ENCODE measurements around the gene RGS7. TPM values are rescaled to one million over a fixed set of nuclear protein-coding genes. Genes with fewer than 3 reads are reported as not detected.

Gene RGS7
- total RNA-seq, 1 experiment from 2014 or later: 1.5 TPM

DNA sequence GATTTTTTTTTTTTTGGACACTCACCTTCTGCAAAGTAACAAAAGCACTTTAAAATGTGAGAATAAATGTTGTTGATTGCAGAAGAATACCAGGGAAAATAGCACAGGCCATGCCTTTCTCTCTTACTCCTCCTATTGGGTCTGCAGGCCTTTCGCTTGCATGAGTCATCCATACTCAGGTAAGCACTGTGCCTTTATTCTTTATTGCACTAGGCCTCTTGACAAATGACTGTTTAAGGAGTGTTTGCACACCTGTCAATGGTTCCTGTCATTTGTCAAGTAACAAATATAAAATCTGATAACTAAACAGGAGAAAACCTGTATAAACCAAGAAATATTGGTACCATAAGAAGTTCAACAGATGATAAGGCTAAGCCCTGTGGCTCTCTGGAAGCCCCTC is 106.5 kb downstream of the RGS7 start:
- H3K56ac ChIP-seq (ENCODE audit: insufficient read length, low read depth, low read length): no peak overlapping the region
- no peak overlapping the region for H3K23ac ChIP-seq (ENCODE audit: insufficient read length, low read depth, low read length)
- no peak overlapping the region for H4K8ac ChIP-seq (replicated peaks; ENCODE audit: insufficient read length, low read depth, low read length)
- H3T11ph ChIP-seq (ENCODE audit: low read length): no peak overlapping the region
- H4K20me1 ChIP-seq (ENCODE audit: control insufficient read depth, insufficient read depth, insufficient read length): no peaks in the 10 kb centered on the region
- H2BK20ac ChIP-seq (ENCODE audit: low read depth, low read length, poor library complexity, severe bottlenecking): no peak overlapping the region
- H3K79me1 ChIP-seq (ENCODE audit: insufficient read depth, low read depth, low read length, poor library complexity, severe bottlenecking): no peaks in the 10 kb centered on the region
- no peak overlapping the region for H3K18ac ChIP-seq (ENCODE audit: insufficient read length, low read depth, low read length)
- H3K14ac ChIP-seq (ENCODE audit: insufficient read depth, low read length): no peak overlapping the region
- no peak overlapping the region for H3K4me3 Mint-ChIP-seq
- no peak overlapping the region for H2BK5ac ChIP-seq (ENCODE audit: insufficient read length, low read length)
- WGBS (ENCODE audit: extremely low coverage, insufficient read length, low lambda C conversion rate): no CpG with 5 or more reads among the region's 1 CpG
- no peak overlapping the region for H2BK120ac ChIP-seq (ENCODE audit: low read depth, low read length, poor library complexity, severe bottlenecking)
- no peak for DNase-seq
- no peak overlapping the region for H2BK12ac ChIP-seq (ENCODE audit: insufficient read length, low read depth, low read length)
- no peaks in the 10 kb centered on the region; the same call in 1 of the 2 replicates for H3K27me3 Mint-ChIP-seq (ENCODE audit: low read depth)
- no peaks in the 10 kb centered on the region for H3K23me2 ChIP-seq (ENCODE audit: insufficient read length, low read depth, low read length, poor library complexity, severe bottlenecking)
- no peak overlapping the region for H2AK5ac ChIP-seq (ENCODE audit: insufficient read length, low read length)
- no peak overlapping the region; a peak in 1 of 7 replicates for H3K27ac Mint-ChIP-seq
- no peaks in the 10 kb centered on the region for H3K79me2 ChIP-seq (ENCODE audit: insufficient read depth, low read length)
- no peak overlapping the region for H3K27ac ChIP-seq (ENCODE audit: insufficient read length, low read depth, low read length)
- peaks cover 7 to 21% (median 9%) of the 10 kb centered on the region in 3 experiments for H3K36me3 Mint-ChIP-seq (ENCODE audit: insufficient read depth in 1 of 3, low read depth in 3 of 3)
- peaks cover 13 to 19% of the 10 kb centered on the region in 2 experiments for H3K4me1 Mint-ChIP-seq
- H3K9me3 Mint-ChIP-seq: peaks cover 8 to 16% of the 10 kb centered on the region in 2 experiments; a peak in 4 of 5 replicates
- peaks cover 3% of the 10 kb centered on the region; the same call in 1 of the 2 replicates for H3K4me1 ChIP-seq (ENCODE audit: insufficient read depth, low read length)
- TF ChIP-seq, protein P1, sequence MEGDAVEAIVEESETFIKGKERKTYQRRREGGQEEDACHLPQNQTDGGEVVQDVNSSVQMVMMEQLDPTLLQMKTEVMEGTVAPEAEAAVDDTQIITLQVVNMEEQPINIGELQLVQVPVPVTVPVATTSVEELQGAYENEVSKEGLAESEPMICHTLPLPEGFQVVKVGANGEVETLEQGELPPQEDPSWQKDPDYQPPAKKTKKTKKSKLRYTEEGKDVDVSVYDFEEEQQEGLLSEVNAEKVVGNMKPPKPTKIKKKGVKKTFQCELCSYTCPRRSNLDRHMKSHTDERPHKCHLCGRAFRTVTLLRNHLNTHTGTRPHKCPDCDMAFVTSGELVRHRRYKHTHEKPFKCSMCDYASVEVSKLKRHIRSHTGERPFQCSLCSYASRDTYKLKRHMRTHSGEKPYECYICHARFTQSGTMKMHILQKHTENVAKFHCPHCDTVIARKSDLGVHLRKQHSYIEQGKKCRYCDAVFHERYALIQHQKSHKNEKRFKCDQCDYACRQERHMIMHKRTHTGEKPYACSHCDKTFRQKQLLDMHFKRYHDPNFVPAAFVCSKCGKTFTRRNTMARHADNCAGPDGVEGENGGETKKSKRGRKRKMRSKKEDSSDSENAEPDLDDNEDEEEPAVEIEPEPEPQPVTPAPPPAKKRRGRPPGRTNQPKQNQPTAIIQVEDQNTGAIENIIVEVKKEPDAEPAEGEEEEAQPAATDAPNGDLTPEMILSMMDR (conservative IDR thresholded peaks at IDR 0.05): no peak
- H4K5ac ChIP-seq (ENCODE audit: insufficient read length, low read depth, low read length): no peak overlapping the region
- H3K27me3 ChIP-seq (ENCODE audit: insufficient read depth, low read length): no peaks in the 10 kb centered on the region
- no peak overlapping the region for H3K4me2 ChIP-seq (ENCODE audit: insufficient read depth, insufficient read length, low read length)
- no peak overlapping the region for H3K9ac ChIP-seq (ENCODE audit: extremely low read depth, insufficient read length, low read length)
- no peak overlapping the region for H3K4ac ChIP-seq (ENCODE audit: low read depth, low read length)
- no peaks in the 10 kb centered on the region for H3K9me3 ChIP-seq (ENCODE audit: control insufficient read depth, low read depth, low read length)
- no peak overlapping the region for H2BK15ac ChIP-seq (ENCODE audit: low read depth, low read length)
- no peak overlapping the region for H4K91ac ChIP-seq (ENCODE audit: insufficient read length, low read depth, low read length)
- H2AFZ ChIP-seq (ENCODE audit: low read length): no peak overlapping the region
